Fibroblast of lung (primary cell): Measurements from ENCODE around the gene DLGAP1.

ENCODE experiments used
- CTCF ChIP-seq, 2 donors: IDR thresholded peaks in 1 of 2; conservative IDR thresholded peaks in 1 of 2; 1 replicate in 1 of 2; 2 replicates in 1 of 2; pipeline ENCODE4 v1.5.1; 2011 to 2012; ENCODE audit warnings: low read length in 2 of 2, control low read depth in 1 of 2, inconsistent platforms in 1 of 2, low read depth in 1 of 2, mild to moderate bottlenecking in 1 of 2
- EZH2 ChIP-seq: IDR thresholded peaks from 2 replicates; pipeline ENCODE4 v1.5.1; 2012; ENCODE audit warnings: low read length, control low read depth, mild to moderate bottlenecking; ENCODE audit errors: missing control alignments

- TF ChIP-seq CTCF (conservative IDR thresholded peaks at IDR 0.05 in 1 of 2, IDR thresholded peaks at IDR 0.05 in 1 of 2; ENCODE audit: low read depth in 1 of 2, low read length in 2 of 2) = no peak
- no peak for TF ChIP-seq EZH2
Observed at GRCh38 chr18:3891245-3891644, 563.9 kb downstream of the DLGAP1 start.
